GM18868 (cell line): Measurements from ENCODE around the gene CMC1.

Source experiments
- ATAC-seq: cut with Tn5 transposase; IDR thresholded peaks from one replicate; pipeline ENCODE4 v1.9.1; 2021; ENCODE audit warnings: mild to moderate bottlenecking, moderate library complexity; ENCODE audit not compliant: unreplicated experiment

Gene CMC1

DNA sequence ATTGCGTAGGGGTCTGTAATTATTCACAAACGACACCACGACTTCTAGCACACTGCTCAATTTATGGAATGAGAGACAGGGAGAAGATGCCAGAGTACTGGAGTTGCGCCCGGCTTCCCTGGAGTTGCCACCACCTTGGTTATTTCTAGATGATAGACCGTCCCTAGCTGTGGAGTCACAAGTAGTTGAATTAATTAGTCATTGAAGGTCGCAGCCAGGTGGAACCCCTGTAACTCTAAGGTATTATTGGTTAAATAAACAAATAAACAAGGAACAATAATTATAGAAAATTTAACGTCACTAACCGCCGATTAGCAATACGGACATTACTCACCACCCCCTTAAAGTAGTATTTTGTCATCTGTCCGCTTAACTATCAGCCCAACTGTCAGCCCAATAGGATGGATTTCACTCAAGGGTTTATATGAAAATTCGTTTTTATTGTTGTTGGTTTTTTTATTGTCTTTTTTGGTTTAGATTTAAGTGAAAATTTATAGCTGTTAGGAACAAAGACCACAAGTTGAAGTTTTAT is 108.1 kb downstream of the CMC1 start:
- no peak for ATAC-seq
